Retinal pigment epithelial cell (primary cell): ENCODE data around the gene SEMA3D.

ENCODE experiments used
- DNase-seq: peaks from one replicate; pipeline ENCODE4 v3.0.0-alpha.2; 2010; ENCODE audit warnings: low read depth
- H3K4me3 ChIP-seq: 2 replicates; pipeline ENCODE4 v1.5.1; 2011; ENCODE audit warnings: mild to moderate bottlenecking, low read length, control low read depth, moderate library complexity
- TF ChIP-seq, protein P1 (sequence below): conservative IDR thresholded peaks from 2 replicates; pipeline ENCODE4 v1.5.1; 2011; ENCODE audit warnings: low read depth, low read length, control low read depth, inconsistent platforms

Gene SEMA3D

DNA sequence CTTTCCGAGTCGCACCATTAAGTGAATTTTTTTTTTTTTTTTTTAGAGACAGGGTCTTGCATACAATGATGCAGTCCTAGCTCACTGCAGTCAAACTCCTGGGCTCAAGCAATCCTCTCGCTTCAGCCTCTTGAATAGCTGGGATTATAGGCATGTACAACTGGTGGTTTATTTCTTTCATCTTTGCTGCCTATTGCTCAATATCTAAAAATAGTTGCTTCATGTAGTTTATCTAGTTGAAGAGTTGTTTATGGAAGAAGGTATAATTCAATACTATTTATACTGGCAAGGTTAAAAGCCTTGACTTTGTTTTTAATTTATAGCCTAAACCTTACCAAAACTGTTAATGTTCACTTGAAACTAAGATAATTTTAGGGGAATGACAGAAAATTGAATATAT, 66.9 kb downstream of the SEMA3D start:
- no peak for DNase-seq
- no peak overlapping the region for H3K4me3 ChIP-seq
- TF ChIP-seq, protein P1, sequence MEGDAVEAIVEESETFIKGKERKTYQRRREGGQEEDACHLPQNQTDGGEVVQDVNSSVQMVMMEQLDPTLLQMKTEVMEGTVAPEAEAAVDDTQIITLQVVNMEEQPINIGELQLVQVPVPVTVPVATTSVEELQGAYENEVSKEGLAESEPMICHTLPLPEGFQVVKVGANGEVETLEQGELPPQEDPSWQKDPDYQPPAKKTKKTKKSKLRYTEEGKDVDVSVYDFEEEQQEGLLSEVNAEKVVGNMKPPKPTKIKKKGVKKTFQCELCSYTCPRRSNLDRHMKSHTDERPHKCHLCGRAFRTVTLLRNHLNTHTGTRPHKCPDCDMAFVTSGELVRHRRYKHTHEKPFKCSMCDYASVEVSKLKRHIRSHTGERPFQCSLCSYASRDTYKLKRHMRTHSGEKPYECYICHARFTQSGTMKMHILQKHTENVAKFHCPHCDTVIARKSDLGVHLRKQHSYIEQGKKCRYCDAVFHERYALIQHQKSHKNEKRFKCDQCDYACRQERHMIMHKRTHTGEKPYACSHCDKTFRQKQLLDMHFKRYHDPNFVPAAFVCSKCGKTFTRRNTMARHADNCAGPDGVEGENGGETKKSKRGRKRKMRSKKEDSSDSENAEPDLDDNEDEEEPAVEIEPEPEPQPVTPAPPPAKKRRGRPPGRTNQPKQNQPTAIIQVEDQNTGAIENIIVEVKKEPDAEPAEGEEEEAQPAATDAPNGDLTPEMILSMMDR: no peak

DNA sequence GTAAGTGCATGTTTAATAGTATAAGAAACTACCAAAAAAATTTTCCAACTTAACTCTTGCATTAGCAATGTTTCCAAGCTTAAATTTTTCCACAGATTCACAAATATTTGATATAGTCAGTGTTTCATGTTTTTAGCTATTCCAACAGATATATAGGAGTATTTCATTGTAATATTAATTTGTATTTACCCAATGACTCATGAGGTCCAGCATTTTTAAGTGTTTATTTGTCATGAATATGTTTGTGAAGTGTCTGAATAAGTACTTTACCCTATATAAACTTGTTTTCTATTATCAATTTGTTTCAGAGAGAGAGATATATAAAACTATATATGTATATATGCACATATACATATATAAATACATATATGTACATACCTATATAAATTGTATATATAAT, 71.0 kb downstream of the SEMA3D start:
- no peak for DNase-seq
- TF ChIP-seq, protein P1: no peak
- no peak overlapping the region for H3K4me3 ChIP-seq

DNA sequence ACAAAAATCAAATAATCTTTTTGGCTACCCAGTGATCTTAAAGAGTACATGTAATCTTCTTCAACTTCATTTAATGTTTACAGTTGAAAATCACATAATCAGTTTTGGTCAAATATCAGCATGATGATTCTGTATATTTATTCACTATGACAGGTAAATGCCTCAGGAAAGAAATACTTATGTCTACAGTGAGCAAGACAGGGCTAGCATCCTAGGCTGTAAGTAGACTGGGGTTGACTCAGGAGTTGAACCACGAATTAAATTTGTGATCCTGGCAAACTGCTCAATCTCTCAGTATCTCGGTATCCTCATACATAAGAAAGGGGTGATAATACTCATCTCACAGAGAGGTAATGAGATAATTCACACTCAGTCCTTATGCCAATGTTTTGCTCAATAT, 71.8 kb downstream of the SEMA3D start:
- no peak for DNase-seq
- TF ChIP-seq, protein P1: no peak

DNA sequence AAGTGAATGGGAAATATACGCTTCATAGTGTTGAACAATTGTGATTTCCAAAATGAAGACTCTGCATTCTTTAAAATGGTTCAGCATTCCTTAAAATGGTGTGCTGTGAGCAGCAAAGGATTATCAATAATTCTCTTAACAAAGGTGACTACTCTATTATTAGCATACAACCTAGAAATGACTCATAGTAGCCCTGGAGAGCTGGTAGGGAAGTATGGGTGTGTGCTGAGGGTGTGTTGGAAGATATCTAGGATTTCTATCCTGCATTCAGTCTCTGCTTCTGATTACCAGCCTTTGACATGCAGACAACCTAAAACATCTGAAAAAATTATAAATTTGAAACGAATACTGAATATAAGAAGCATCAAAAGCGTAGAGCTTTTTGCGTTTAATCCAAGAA, 72.5 kb downstream of the SEMA3D start:
- no peak for DNase-seq
- TF ChIP-seq, protein P1: no peak
- no peak overlapping the region for H3K4me3 ChIP-seq

More for the DNA sequence above, 71.8 kb downstream of the SEMA3D start:
- no peak overlapping the region for H3K4me3 ChIP-seq

DNA sequence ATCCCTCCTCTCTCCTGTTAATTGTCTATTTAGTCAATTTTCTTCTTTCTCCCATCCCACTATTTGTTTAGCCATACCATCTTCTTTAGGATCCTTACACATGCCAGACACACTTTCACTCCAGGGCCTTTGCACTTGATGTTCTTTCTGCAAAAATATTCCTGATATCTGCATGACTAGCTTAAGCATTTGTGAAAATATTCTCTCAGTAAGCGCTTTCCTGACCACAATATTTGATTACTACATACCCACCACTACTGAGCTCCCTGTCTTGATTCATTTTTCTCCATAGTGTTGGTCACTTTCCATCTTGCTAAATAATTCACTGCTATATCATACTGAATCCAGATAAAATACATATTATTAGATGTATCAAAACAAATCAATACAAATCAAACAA, 75.1 kb downstream of the SEMA3D start:
- H3K4me3 ChIP-seq: no peak overlapping the region
- TF ChIP-seq, protein P1: no peak
- no peak for DNase-seq

DNA sequence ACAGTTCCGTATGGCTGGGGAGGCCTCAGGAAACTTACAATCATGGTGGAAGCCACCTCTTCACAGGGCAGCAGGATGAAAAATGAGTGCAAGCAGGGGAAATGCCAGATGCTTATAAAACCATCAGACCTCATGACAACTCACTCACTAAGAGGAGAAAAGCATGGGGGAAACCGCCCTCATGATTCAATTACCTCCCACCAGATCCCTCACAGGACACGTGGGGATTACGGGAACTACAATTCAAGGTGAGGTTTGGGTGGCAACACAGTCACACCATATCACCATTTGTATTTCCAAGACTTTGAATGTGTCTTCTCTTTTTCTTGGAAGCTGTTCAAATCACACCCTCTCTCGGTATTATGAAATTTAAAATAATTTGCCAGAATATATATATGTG, 80.1 kb downstream of the SEMA3D start:
- no peak overlapping the region for H3K4me3 ChIP-seq
- no peak for DNase-seq
- TF ChIP-seq, protein P1: no peak

DNA sequence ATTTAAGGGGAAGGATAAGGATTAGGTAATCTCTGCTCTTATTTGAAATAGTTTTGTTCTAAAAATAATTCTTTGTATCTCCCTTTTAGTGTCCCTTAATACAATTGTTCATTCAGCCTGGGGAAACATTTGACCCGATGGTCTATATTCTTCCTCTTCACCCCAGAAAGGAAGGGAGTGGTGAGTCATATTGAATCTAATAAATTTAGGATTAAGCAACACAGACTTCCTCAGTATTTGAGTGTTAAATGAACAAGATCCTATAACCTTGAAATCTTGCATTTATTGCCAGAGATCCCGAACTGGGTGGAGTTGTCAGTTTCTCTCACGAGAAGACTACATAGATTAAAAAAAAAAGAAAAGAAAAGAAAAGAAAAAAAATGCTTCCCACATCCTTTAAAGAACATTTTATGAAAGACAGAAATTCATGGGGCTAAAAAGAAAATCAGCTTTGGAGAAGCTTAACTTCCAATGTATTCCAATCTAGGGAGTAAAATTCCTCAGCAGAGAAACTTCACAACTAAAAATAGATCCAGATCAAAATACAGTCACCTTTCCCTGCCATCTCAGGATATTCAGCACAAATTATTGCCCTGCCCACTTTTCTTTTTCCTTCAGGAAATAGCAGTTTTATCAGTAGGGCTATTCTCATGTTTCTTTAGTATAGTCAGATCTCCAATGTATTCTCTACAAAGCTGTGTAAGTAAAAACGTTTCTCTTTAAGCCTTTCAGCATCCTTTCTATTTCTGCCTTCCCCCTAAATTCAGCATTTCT, 82.2 kb downstream of the SEMA3D start:
- H3K4me3 ChIP-seq: no peak overlapping the region
- TF ChIP-seq, protein P1: no peak
- no peak for DNase-seq
